ENCODE measurements around the gene USP32.

DNA sequence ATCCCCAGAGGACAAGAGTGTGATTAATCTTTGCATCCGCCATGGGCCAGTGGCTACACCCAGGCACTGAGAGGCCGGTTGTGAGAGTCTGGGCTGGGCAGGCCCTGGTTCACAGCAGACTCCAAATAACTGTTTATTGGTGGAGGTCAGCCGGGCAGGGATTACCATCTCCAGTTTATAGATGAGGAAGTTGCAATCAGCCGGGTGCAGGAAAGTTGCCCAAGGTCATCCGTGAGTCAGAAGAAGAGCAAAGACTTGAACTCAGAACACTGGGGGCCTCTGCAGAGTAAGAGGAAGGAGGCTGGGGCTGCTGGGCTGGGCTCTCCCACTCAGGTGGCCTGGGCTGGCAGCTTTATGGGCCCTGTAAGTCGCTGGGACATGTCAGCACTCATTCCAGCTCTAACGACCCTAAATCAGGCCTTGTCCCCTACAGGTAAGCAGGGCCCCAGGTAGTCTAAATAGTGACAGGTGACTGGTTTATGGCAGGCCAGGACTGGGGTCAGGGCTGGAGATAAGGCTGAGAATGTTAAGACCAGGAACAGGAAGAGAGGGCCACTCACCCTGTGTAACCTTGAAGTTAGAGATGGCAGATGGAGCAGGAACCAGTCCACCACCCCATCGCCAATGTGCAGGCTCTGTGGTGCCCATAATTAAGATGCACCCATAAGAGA is 244.2 kb downstream of the USP32 start:
- TF ChIP-seq TAF1 (conservative IDR thresholded peaks at IDR 0.05) (no peak), RAD21 (IDR thresholded peaks at IDR 0.05) (no peak), SP1 (IDR thresholded peaks at IDR 0.05) (no peak), RXRA (IDR thresholded peaks at IDR 0.05) (no peak), YY1 (IDR thresholded peaks at IDR 0.05) (no peak), EGR1 (IDR thresholded peaks at IDR 0.05; ENCODE audit: low read depth in 2 of 2) (no peak), JUND (IDR thresholded peaks at IDR 0.05) (no peak), HNF4G (IDR thresholded peaks at IDR 0.05) (no peak)
- TF ChIP-seq, protein P1, sequence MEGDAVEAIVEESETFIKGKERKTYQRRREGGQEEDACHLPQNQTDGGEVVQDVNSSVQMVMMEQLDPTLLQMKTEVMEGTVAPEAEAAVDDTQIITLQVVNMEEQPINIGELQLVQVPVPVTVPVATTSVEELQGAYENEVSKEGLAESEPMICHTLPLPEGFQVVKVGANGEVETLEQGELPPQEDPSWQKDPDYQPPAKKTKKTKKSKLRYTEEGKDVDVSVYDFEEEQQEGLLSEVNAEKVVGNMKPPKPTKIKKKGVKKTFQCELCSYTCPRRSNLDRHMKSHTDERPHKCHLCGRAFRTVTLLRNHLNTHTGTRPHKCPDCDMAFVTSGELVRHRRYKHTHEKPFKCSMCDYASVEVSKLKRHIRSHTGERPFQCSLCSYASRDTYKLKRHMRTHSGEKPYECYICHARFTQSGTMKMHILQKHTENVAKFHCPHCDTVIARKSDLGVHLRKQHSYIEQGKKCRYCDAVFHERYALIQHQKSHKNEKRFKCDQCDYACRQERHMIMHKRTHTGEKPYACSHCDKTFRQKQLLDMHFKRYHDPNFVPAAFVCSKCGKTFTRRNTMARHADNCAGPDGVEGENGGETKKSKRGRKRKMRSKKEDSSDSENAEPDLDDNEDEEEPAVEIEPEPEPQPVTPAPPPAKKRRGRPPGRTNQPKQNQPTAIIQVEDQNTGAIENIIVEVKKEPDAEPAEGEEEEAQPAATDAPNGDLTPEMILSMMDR (IDR thresholded peaks at IDR 0.05; ENCODE audit: low read depth, low read length, missing input control): no peak
- TF ChIP-seq, protein P2, sequence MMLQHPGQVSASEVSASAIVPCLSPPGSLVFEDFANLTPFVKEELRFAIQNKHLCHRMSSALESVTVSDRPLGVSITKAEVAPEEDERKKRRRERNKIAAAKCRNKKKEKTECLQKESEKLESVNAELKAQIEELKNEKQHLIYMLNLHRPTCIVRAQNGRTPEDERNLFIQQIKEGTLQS (IDR thresholded peaks at IDR 0.05): no peak
- TF ChIP-seq, protein P3, sequence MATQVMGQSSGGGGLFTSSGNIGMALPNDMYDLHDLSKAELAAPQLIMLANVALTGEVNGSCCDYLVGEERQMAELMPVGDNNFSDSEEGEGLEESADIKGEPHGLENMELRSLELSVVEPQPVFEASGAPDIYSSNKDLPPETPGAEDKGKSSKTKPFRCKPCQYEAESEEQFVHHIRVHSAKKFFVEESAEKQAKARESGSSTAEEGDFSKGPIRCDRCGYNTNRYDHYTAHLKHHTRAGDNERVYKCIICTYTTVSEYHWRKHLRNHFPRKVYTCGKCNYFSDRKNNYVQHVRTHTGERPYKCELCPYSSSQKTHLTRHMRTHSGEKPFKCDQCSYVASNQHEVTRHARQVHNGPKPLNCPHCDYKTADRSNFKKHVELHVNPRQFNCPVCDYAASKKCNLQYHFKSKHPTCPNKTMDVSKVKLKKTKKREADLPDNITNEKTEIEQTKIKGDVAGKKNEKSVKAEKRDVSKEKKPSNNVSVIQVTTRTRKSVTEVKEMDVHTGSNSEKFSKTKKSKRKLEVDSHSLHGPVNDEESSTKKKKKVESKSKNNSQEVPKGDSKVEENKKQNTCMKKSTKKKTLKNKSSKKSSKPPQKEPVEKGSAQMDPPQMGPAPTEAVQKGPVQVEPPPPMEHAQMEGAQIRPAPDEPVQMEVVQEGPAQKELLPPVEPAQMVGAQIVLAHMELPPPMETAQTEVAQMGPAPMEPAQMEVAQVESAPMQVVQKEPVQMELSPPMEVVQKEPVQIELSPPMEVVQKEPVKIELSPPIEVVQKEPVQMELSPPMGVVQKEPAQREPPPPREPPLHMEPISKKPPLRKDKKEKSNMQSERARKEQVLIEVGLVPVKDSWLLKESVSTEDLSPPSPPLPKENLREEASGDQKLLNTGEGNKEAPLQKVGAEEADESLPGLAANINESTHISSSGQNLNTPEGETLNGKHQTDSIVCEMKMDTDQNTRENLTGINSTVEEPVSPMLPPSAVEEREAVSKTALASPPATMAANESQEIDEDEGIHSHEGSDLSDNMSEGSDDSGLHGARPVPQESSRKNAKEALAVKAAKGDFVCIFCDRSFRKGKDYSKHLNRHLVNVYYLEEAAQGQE (IDR thresholded peaks at IDR 0.05): no peak
- TF ChIP-seq, protein P4, sequence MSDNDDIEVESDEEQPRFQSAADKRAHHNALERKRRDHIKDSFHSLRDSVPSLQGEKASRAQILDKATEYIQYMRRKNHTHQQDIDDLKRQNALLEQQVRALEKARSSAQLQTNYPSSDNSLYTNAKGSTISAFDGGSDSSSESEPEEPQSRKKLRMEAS (IDR thresholded peaks at IDR 0.05): no peak
